Lower lobe of right lung (tissue), 2 donors: ENCODE data around the gene RPL39. TPM values are rescaled to one million over a fixed set of nuclear protein-coding genes. Genes with fewer than 3 reads are reported as not detected.
"Not testable (repeated sequence)": the region's sequence is repeated elsewhere in the genome, so short reads cannot be mapped to it uniquely, and the experiment has no call there.

Source experiments
- ATAC-seq, 2 donors: fragments of 200-7000 bp; cut with Tn5 transposase; one replicate each; pipeline ENCODE4 v1.9.1; 2020 to 2022; ENCODE audit warnings: mild to moderate bottlenecking in 2 of 2, moderate library complexity in 2 of 2
- DNase-seq: peaks from one replicate; pipeline ENCODE4 v3.0.0-alpha.2; 2020
- H3K27ac ChIP-seq: fragments of 200-600 bp; one replicate; pipeline ENCODE4 v1.8.0; 2022
- H3K27me3 ChIP-seq: fragments of 200-600 bp; one replicate; pipeline ENCODE4 v1.8.0; 2022; ENCODE audit warnings: low read depth
- H3K36me3 ChIP-seq: fragments of 200-600 bp; one replicate; pipeline ENCODE4 v1.8.0; 2022; ENCODE audit warnings: mild to moderate bottlenecking
- H3K4me1 ChIP-seq: fragments of 200-600 bp; one replicate; pipeline ENCODE4 v1.8.0; 2022
- H3K4me3 ChIP-seq: fragments of 200-600 bp; one replicate; pipeline ENCODE4 v1.8.0; 2022; ENCODE audit warnings: mild to moderate bottlenecking
- H3K9me3 ChIP-seq: fragments of 200-600 bp; one replicate; pipeline ENCODE4 v1.8.0; 2022
- CTCF ChIP-seq: fragments of 200-600 bp; IDR thresholded peaks from one replicate; pipeline ENCODE4 v1.8.0; 2022; ENCODE audit warnings: antibody characterized with exemption, mild to moderate bottlenecking
- intact Hi-C: fragments of 100-400 bp; cut with DNase I; formaldehyde crosslinking; loops from one replicate; pipeline ENCODE4 v1.11.0; 2022
- long read RNA-seq: library from polyadenylated mRNA; unstranded; transcript quantifications from one replicate; pipeline ENCODE4 v2.0.0, GENCODE V29; 2021
- total RNA-seq: library from RNA; stranded (reverse); fragmentation: NEBNext Ultra II Directional; extraction: Animal tissue kit (Norgen Biotek cat#: 25700); gene quantifications from one replicate; pipeline ENCODE4 v1.2.1, GENCODE V29; 2021
- donor health status: DM: no; HTN: yes; CAD: no; lungs with severe emphysema.

RPL39 gene
- 1,325 TPM for total RNA-seq
- long read RNA-seq, partial matches to known transcripts, result 0 of 1 reads
- long read RNA-seq, other reads (novel, unspliced or antisense), result 0 of 1 reads

- H3K4me1 ChIP-seq, result peaks cover 24% of the 10 kb centered on the region
- intact Hi-C loops, result no loop called here
- no peaks in the 10 kb centered on the region for H3K9me3 ChIP-seq
- peaks cover 22% of the 10 kb centered on the region for H3K36me3 ChIP-seq
- H3K27me3 ChIP-seq, result no peaks in the 10 kb centered on the region
- H3K27ac ChIP-seq, result peak within 1 kb of the TSS; percentile 91
- DNase-seq (peak; percentile 87), ATAC-seq (peak; percentile 97)
- H3K4me3 ChIP-seq, result peak within 1 kb of the TSS; percentile 71
- no peak for TF ChIP-seq CTCF
Measured at GRCh38 chrX:119791437-119792231, at the start of gene RPL39. TSS of gene RPL39 (minus strand) at chrX:119791630. CDS start at chrX:119791576, 54 bp downstream.

GRCh38 chrX:119833905-119834304 is 42.5 kb upstream of the RPL39 start:
- no peak overlapping the region for H3K4me3 ChIP-seq
- ATAC-seq (no peak), DNase-seq (no peak)
- no peaks in the 10 kb centered on the region for H3K27me3 ChIP-seq
- no peaks in the 10 kb centered on the region for H3K4me1 ChIP-seq
- no peaks in the 10 kb centered on the region for H3K9me3 ChIP-seq
- intact Hi-C loops, result no loop called here
- TF ChIP-seq CTCF, result no peak
- no peak overlapping the region for H3K27ac ChIP-seq
- peaks cover 64% of the 10 kb centered on the region for H3K36me3 ChIP-seq

GRCh38 chrX:119828446-119828845 is 37.0 kb upstream of the RPL39 start:
- no peaks in the 10 kb centered on the region for H3K9me3 ChIP-seq

GRCh38 chrX:119826399-119826959 is 35.0 kb upstream of the RPL39 start:
- intact Hi-C loops, result no loop called here
- no peaks in the 10 kb centered on the region for H3K9me3 ChIP-seq
- H3K4me1 ChIP-seq, result no peaks in the 10 kb centered on the region
- TF ChIP-seq CTCF, result no peak
- no peak overlapping the region for H3K27ac ChIP-seq
- DNase-seq (no peak), ATAC-seq (peak in 1 of 2 donors; percentile 16)
- no peak overlapping the region for H3K4me3 ChIP-seq
- peaks cover 5% of the 10 kb centered on the region for H3K36me3 ChIP-seq
- no peaks in the 10 kb centered on the region for H3K27me3 ChIP-seq

More at GRCh38 chrX:119828446-119828845, 37.0 kb upstream of the RPL39 start:
- Histone ChIP-seq H3K36me3 (peaks cover 18% of the 10 kb centered on the region), H3K27me3 (no peaks in the 10 kb centered on the region), H3K4me1 (no peaks in the 10 kb centered on the region), H3K27ac (no peak overlapping the region), H3K4me3 (no peak overlapping the region)
- no peak for TF ChIP-seq CTCF
- DNase-seq, result no peak
- ATAC-seq, result no peak
- intact Hi-C loops, result no loop called here

GRCh38 chrX:119824221-119824620 is 32.8 kb upstream of the RPL39 start:
- H3K4me3 ChIP-seq, H3K4me1 ChIP-seq, H3K27me3 ChIP-seq, H3K9me3 ChIP-seq, ATAC-seq, intact Hi-C loops, H3K27ac ChIP-seq, DNase-seq, H3K36me3 ChIP-seq: not testable (repeated sequence)

- peak; percentile 37 to 87 for ATAC-seq
- H3K36me3 ChIP-seq, intact Hi-C loops, DNase-seq, H3K27me3 ChIP-seq, H3K9me3 ChIP-seq, H3K4me3 ChIP-seq, H3K4me1 ChIP-seq: not testable (repeated sequence)
- H3K27ac ChIP-seq, result peak overlapping the region; percentile 46
Measured at GRCh38 chrX:119821703-119822102, 30.3 kb upstream of the RPL39 start.
